SKM-1 treated with dmso at 0.1 percent for 144 hours (cell line): ENCODE data around the gene FRMPD1.
"Not testable (repeated sequence)": the region's sequence is repeated elsewhere in the genome, so short reads cannot be mapped to it uniquely, and the experiment has no call there.

Source experiments
- DNase-seq: peaks from one replicate; lab custom pipeline; 2025; ENCODE audit not compliant: unreplicated experiment; lab: John Stamatoyannopoulos, UW

FRMPD1 gene

GRCh38 chr9:37650873-37651768 is at the start of gene FRMPD1:
Gene FRMPD1, plus strand, starts transcription at chr9:37650954. Its CDS starts 41,688 bp downstream, at chr9:37692642.
- no peak for DNase-seq

- not testable (repeated sequence) for DNase-seq
Observed at GRCh38 chr9:37602061-37602460, 48.7 kb upstream of the FRMPD1 start.

GRCh38 chr9:37602817-37603216 is 47.9 kb upstream of the FRMPD1 start:
- no peak for DNase-seq

GRCh38 chr9:37604296-37604695 is 46.5 kb upstream of the FRMPD1 start:
- no peak for DNase-seq

- DNase-seq = no peak
Observed at GRCh38 chr9:37608250-37608649, 42.5 kb upstream of the FRMPD1 start.

GRCh38 chr9:37609735-37610397 is 40.9 kb upstream of the FRMPD1 start:
- DNase-seq = no peak

- DNase-seq = no peak
Observed at GRCh38 chr9:37611014-37611413, 39.7 kb upstream of the FRMPD1 start.

GRCh38 chr9:37611961-37612360 is 38.8 kb upstream of the FRMPD1 start:
- DNase-seq = no peak

- DNase-seq = no peak
Observed at GRCh38 chr9:37617161-37617560, 33.6 kb upstream of the FRMPD1 start.

- no peak for DNase-seq
Observed at GRCh38 chr9:37617832-37618231, 32.9 kb upstream of the FRMPD1 start.

GRCh38 chr9:37618817-37619216 is 31.9 kb upstream of the FRMPD1 start:
- no peak for DNase-seq

- DNase-seq = no peak
Observed at GRCh38 chr9:37619806-37620205, 30.9 kb upstream of the FRMPD1 start.

GRCh38 chr9:37620396-37620795 is 30.4 kb upstream of the FRMPD1 start:
- DNase-seq = no peak

- no peak for DNase-seq
Observed at GRCh38 chr9:37621273-37622121, 29.3 kb upstream of the FRMPD1 start.

GRCh38 chr9:37622462-37622861 is 28.3 kb upstream of the FRMPD1 start:
- DNase-seq = no peak

- no peak for DNase-seq
Observed at GRCh38 chr9:37623267-37623666, 27.5 kb upstream of the FRMPD1 start.

- no peak for DNase-seq
Observed at GRCh38 chr9:37624073-37624472, 26.7 kb upstream of the FRMPD1 start.

GRCh38 chr9:37625036-37625757 is 25.6 kb upstream of the FRMPD1 start:
- DNase-seq = no peak

- no peak for DNase-seq
Observed at GRCh38 chr9:37625758-37626147, 25.0 kb upstream of the FRMPD1 start.

- DNase-seq = no peak
Observed at GRCh38 chr9:37626708-37627292, 24.0 kb upstream of the FRMPD1 start.
